Testis (tissue), 3 donors: ENCODE results near the gene NIPAL4. TPM values are rescaled to one million over a fixed set of nuclear protein-coding genes. Genes with fewer than 3 reads are reported as not detected.

Experiments used
- DNase-seq: peaks from one replicate; pipeline ENCODE4 v3.0.0-alpha.2; 2019
- H3K27ac ChIP-seq, 2 donors: fragments of 200-600 bp; sonication (generic); one replicate each; pipeline ENCODE4 v1.5.1; 2019
- H3K27me3 ChIP-seq: fragments of 200-600 bp; sonication (generic); one replicate; pipeline ENCODE4 v1.5.1; 2019
- H3K36me3 ChIP-seq: fragments of 200-600 bp; sonication (generic); one replicate; pipeline ENCODE4 v1.5.1; 2017; ENCODE audit warnings: low read depth; ENCODE audit errors: missing control alignments
- H3K4me1 ChIP-seq: fragments of 200-600 bp; sonication (generic); one replicate; pipeline ENCODE4 v1.5.1; 2019
- H3K4me3 ChIP-seq, 2 donors: fragments of 200-600 bp; sonication (generic); one replicate each; pipeline ENCODE4 v1.5.1; 2017 to 2019
- H3K9me3 ChIP-seq: fragments of 200-600 bp; sonication (generic); one replicate; pipeline ENCODE4 v1.5.1; 2017
- POLR2A ChIP-seq: fragments of 450-650 bp; IDR thresholded peaks from one replicate; pipeline ENCODE4 v1.6.1; 2017; ENCODE audit warnings: antibody characterized with exemption, mild to moderate bottlenecking, moderate library complexity
- WGBS, 2 donors: methylation state at CpG; one replicate each; pipeline ENCODE4 v1.1.5; 2018; 5-methylcytosine and 5-hydroxymethylcytosine counted together
- intact Hi-C: fragments of 100-400 bp; cut with DNase I; formaldehyde crosslinking; loops from one replicate; pipeline ENCODE4 v1.15.1; 2023; ENCODE audit warnings: low total_unique reads
- polyA plus RNA-seq: library from polyadenylated mRNA; stranded (reverse); fragments of 350-450 nt; fragmentation: Illumina TruSeq; extraction: RNeasy Lipid Tissue Mini Kit (QIAGEN cat#74804); gene quantifications from one replicate; pipeline ENCODE4 v1.2.3, GENCODE V29; 2014; ENCODE audit warnings: low read depth, low replicate concordance; ENCODE audit not compliant: insufficient read depth
- total RNA-seq, 2 donors: library from RNA; depleted of rRNA; stranded (reverse); fragments of >200 nt; gene quantifications; one replicate each; pipeline ENCODE4 v1.2.3, GENCODE V29; 2016
- TF ChIP-seq, protein P1 (sequence below), 3 experiments: fragments of 450-650 bp in 2 of 3; fragments of 200-600 bp in 1 of 3; sonication (generic) in 1 of 3; IDR thresholded peaks; one replicate each; pipeline ENCODE4 v1.5.1; 2016 to 2019; ENCODE audit warnings: antibody characterized with exemption in 3 of 3, mild to moderate bottlenecking in 2 of 3, moderate library complexity in 1 of 3

NIPAL4 gene
- total and polyA plus RNA-seq, 3 donors from 2014 or later = 0.08 to 0.18 TPM; not detected in 1

DNA sequence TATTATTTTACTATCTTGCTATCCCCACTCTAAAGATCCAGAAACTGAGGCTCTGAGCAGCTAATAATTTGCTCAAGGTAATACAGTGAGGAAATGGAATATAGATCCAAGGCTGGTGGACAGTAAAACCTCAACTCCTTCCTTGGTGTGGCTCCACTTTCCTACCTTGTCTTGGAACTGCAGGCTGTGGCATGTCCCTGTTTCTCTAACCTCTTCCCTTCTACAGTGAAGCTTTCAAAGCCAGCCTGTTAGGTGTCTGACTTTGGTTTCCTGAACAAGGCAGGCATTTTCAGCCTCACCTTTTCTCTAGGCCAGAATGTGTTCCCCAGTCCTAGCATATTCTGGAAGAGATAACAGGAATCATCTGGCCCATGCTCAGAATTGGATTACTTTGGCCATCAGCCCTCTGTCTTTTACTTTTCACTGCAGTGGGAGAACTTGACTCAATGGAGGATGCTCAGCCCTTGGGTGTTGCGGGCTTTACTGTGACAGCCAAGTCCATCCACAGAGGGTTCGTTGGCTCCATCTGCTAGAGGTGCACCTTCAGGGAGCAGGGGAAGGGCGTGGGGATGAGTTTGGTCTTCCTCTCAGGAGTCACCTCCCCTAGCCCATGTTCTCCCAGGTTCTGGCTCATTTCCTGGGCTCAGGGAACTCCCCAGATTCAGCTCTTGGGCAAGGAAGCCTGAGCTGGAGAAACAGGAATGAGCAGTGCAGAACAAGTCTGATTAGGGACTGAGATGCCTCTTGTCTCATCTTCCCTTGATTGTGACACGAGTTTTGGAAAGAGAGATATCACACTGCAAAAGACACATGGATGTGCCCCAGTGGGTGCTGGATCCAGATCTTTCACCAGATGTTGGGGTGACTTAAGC, 1.1 kb downstream of the NIPAL4 start:
- H3K36me3 ChIP-seq = no peaks in the 10 kb centered on the region
- no peak overlapping the region for H3K27ac ChIP-seq
- no peak for DNase-seq
- peaks cover 7% of the 10 kb centered on the region for H3K4me1 ChIP-seq
- intact Hi-C loops = no loop called here
- no peaks in the 10 kb centered on the region for H3K9me3 ChIP-seq
- H3K27me3 ChIP-seq = no peaks in the 10 kb centered on the region
- no peak for TF ChIP-seq POLR2A
- TF ChIP-seq, protein P1, sequence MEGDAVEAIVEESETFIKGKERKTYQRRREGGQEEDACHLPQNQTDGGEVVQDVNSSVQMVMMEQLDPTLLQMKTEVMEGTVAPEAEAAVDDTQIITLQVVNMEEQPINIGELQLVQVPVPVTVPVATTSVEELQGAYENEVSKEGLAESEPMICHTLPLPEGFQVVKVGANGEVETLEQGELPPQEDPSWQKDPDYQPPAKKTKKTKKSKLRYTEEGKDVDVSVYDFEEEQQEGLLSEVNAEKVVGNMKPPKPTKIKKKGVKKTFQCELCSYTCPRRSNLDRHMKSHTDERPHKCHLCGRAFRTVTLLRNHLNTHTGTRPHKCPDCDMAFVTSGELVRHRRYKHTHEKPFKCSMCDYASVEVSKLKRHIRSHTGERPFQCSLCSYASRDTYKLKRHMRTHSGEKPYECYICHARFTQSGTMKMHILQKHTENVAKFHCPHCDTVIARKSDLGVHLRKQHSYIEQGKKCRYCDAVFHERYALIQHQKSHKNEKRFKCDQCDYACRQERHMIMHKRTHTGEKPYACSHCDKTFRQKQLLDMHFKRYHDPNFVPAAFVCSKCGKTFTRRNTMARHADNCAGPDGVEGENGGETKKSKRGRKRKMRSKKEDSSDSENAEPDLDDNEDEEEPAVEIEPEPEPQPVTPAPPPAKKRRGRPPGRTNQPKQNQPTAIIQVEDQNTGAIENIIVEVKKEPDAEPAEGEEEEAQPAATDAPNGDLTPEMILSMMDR (IDR thresholded peaks at IDR 0.05) = no peak
- WGBS, 2 donors = 92 to 93% methylated on average over 1 to 4 of the region's 4 CpGs
- no peak overlapping the region for H3K4me3 ChIP-seq

- H3K9me3 ChIP-seq = no peaks in the 10 kb centered on the region
- WGBS, 2 donors = 93 to 96% methylated on average over 8 of the region's 8 CpGs
- H3K36me3 ChIP-seq = no peaks in the 10 kb centered on the region
- H3K4me3 ChIP-seq = no peak overlapping the region
- intact Hi-C loops = no loop called here
- H3K4me1 ChIP-seq = peaks cover 7% of the 10 kb centered on the region
- no peak overlapping the region for H3K27ac ChIP-seq
- TF ChIP-seq, protein P1 (IDR thresholded peaks at IDR 0.05) = no peak
- no peak for TF ChIP-seq POLR2A
- no peaks in the 10 kb centered on the region for H3K27me3 ChIP-seq
- DNase-seq = no peak
These were observed 3.1 kb downstream of the NIPAL4 start for GRCh38 chr5:157463081-157463480.

GRCh38 chr5:157463621-157464518, 3.9 kb downstream of the NIPAL4 start:
- no peaks in the 10 kb centered on the region for H3K36me3 ChIP-seq
- TF ChIP-seq POLR2A = no peak
- TF ChIP-seq, protein P1 (IDR thresholded peaks at IDR 0.05) = no peak
- no peaks in the 10 kb centered on the region for H3K27me3 ChIP-seq
- H3K4me1 ChIP-seq = peaks cover 7% of the 10 kb centered on the region
- no peaks in the 10 kb centered on the region for H3K9me3 ChIP-seq
- no peak overlapping the region for H3K27ac ChIP-seq
- intact Hi-C loops = no loop called here
- DNase-seq = no peak
- no peak overlapping the region for H3K4me3 ChIP-seq
- 72 to 83% methylated on average over 9 of the region's 9 CpGs for WGBS, 2 donors

DNA sequence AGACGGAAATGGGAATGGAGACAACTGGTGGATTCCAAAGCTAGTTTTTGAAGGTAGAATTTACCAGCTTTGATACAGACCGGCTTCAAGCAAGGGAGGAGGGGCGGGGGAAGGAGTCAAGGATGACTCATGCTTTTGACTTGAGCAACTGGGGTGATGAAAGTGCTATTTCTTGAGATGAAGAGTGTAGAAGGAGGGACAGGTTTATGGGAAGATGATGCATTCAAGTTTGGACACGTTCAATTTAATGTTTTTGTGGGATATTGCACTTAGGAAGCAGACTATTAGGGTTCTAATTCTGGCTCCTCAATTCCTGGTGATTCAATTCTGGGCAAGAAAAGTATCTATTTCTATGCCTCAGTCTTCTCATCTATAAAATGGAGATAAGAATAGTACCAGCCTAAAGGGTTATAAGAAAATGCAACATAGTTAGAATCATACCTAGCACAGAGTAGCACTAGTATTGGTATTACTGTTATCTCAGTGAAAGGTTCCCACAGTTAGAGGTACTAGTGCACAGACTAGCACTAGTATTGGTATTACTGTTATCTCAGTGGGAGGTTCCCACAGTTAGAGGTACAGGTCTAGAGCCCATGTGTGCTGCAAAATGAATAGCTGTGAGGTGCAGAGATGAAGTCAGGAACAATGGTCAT, 4.6 kb downstream of the NIPAL4 start:
- Histone ChIP-seq H3K9me3 (no peaks in the 10 kb centered on the region), H3K27ac (no peak overlapping the region), H3K4me1 (peaks cover 7% of the 10 kb centered on the region), H3K36me3 (no peaks in the 10 kb centered on the region), H3K4me3 (no peak overlapping the region), H3K27me3 (no peaks in the 10 kb centered on the region)
- TF ChIP-seq, protein P1 (IDR thresholded peaks at IDR 0.05) = no peak
- no peak for TF ChIP-seq POLR2A
- WGBS, 2 donors = 61 to 81% methylated on average over 4 of the region's 4 CpGs
- intact Hi-C loops = loop anchor here (5.0 kb wide), 1 partner anchor 138 kb away; no protein-coding TSS in a partner anchor
- DNase-seq = no peak
